ENCODE measurements around the gene NOP9. TPM values are rescaled to one million over a fixed set of nuclear protein-coding genes. Genes with fewer than 3 reads are reported as not detected.

Gene NOP9
- total and polyA plus RNA-seq, 8 donors: 6.2 to 13.9 (median 9.7) TPM

DNA sequence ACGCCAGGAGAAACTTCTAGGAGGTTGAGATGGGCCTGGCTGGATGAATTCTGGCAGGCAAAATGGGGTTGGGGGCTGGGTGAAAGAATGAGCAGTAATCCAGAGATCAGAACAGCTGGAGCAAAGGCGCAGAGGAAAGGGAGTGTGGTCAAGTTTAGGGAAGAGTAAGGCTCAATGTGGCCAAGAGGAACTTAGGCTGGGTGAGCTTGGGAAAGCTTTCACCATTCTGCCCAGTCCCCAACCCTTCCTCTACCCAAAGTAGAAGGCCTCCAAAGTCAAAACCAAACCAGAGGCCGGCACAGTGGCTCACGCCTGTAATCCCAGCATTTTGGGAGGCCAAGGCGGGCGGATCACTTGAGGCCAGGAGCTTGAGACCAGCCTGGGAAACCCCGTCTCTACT, 18.0 kb upstream of the NOP9 start:
- Histone ChIP-seq H3K9me3 (no peaks in the 10 kb centered on the region), H3K27me3 (no peaks in the 10 kb centered on the region), H3K4me3 (no peak overlapping the region), H3K27ac (no peak overlapping the region), H3K36me3 (no peaks in the 10 kb centered on the region), H3K4me1 (no peaks in the 10 kb centered on the region)
- ATAC-seq: peak in 1 of 4 donors; percentile 31
- 91 to 99% methylated on average over 7 of the region's 7 CpGs for WGBS, 2 donors
- intact Hi-C loops (cut with DNase I): loop anchor here in 1 of 3 donors (5.0 kb wide), 1 partner anchor 34 kb away; no protein-coding TSS in a partner anchor
- TF ChIP-seq, protein P1, sequence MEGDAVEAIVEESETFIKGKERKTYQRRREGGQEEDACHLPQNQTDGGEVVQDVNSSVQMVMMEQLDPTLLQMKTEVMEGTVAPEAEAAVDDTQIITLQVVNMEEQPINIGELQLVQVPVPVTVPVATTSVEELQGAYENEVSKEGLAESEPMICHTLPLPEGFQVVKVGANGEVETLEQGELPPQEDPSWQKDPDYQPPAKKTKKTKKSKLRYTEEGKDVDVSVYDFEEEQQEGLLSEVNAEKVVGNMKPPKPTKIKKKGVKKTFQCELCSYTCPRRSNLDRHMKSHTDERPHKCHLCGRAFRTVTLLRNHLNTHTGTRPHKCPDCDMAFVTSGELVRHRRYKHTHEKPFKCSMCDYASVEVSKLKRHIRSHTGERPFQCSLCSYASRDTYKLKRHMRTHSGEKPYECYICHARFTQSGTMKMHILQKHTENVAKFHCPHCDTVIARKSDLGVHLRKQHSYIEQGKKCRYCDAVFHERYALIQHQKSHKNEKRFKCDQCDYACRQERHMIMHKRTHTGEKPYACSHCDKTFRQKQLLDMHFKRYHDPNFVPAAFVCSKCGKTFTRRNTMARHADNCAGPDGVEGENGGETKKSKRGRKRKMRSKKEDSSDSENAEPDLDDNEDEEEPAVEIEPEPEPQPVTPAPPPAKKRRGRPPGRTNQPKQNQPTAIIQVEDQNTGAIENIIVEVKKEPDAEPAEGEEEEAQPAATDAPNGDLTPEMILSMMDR (IDR thresholded peaks at IDR 0.05): no peak
- FAIRE-seq: no peak
- DNase-seq: no peak

DNA sequence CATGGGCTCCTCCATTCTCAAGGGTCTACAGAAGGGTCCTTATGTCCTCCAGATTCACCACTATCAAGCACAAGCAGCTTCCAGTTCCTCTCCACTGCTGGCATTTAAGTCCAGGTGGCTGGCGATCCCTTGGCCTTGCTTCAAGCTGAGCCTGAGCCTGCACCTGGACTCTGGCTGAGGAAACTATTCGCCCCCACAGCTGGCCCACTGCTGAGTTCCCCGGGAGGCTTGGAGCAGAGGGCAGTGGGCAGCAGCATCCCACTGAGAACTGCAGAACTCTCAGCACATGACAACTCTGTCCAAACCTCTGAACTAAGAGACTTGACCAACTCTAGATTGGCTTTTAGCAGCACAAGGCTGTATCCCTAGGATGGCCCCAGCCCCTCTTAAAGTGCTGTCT, 16.9 kb upstream of the NOP9 start:
- no peaks in the 10 kb centered on the region for H3K36me3 ChIP-seq
- H3K4me3 ChIP-seq: no peak overlapping the region
- TF ChIP-seq, protein P1 (IDR thresholded peaks at IDR 0.05): no peak
- WGBS, 2 donors: 58 to 65% methylated on average over 3 of the region's 3 CpGs
- no peak for FAIRE-seq
- no peaks in the 10 kb centered on the region for H3K27me3 ChIP-seq
- peak in 1 of 6 donors; percentile 12 for DNase-seq
- H3K4me1 ChIP-seq: no peaks in the 10 kb centered on the region
- ATAC-seq: no peak
- H3K9me3 ChIP-seq: no peaks in the 10 kb centered on the region
- intact Hi-C loops (cut with DNase I): loop anchor here in 1 of 3 donors (5.0 kb wide), 1 partner anchor 35 kb away; no protein-coding TSS in a partner anchor
- H3K27ac ChIP-seq: no peak overlapping the region

DNA sequence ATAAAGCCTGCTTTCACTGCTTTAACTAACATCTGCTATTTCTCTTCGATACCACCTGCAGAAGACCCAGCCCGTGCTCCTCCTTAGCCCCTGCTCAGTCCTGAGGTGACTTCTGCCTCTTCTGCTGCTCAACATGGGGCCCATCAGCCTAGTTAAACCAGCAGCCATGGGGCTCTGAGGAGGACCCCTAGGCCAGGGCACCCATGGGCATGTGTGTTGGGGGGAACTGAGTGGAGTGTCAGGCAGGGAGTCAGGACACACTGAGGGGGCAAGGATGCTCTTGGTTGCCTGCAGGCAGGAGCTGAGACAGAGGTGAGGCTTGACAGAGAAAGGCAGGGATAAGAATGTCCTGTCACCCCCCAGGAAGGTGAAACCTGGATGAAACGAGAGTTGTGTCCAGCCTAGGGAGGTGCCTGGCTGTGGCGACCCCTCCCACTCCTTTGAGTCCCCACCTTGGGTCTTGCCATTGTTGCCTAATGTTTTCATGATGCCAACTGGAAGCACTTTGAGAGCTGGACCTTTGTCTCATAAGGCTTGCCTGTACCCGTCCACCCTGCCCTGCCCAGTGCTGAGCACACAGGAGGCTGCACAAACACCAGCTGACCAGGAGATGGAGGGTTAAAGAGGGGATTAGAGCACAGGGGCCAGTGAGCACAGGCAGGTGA, 15.7 kb upstream of the NOP9 start:
- TF ChIP-seq, protein P1 (IDR thresholded peaks at IDR 0.05): no peak
- DNase-seq (peak in 1 of 6 donors; percentile 27), ATAC-seq (no peak), FAIRE-seq (no peak)
- Histone ChIP-seq H3K4me3 (no peak overlapping the region), H3K27ac (no peak overlapping the region), H3K9me3 (no peaks in the 10 kb centered on the region), H3K36me3 (no peaks in the 10 kb centered on the region), H3K27me3 (no peaks in the 10 kb centered on the region), H3K4me1 (no peaks in the 10 kb centered on the region)
- WGBS, 2 donors: 90 to 91% methylated on average over 5 of the region's 5 CpGs
- intact Hi-C loops (cut with DNase I): loop anchor here in 1 of 3 donors (5.0 kb wide), 1 partner anchor 37 kb away; no protein-coding TSS in a partner anchor

DNA sequence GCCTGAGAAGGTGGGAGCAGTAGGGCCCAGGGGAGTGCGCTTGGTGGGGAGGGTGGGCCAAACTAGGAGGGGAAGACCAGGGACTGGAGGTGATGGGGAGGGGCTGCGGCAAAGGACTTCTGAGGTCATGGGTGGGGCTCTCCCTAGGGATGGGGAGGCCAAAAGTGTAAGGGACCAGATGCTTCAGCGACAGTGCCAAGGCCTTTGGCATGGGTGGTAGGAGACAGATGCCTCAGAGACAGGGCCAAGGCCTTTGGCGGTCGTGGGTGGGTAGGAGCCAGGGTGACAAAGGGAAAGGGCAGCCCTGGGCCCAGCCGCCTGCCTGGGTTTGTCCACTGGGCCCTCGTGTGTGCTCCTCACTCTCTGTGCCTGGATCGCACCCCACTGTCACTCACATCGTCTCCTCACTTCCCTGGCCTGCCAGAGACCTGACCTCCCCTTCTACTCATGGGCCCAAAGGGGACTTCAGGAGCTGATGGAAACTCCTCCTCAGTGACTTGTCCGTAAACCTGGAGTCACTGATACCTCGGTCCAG, 15.1 kb upstream of the NOP9 start:
- no peaks in the 10 kb centered on the region for H3K4me1 ChIP-seq
- DNase-seq (peak in 1 of 6 donors; percentile 37), ATAC-seq (no peak), FAIRE-seq (no peak)
- 76 to 89% methylated on average over 9 to 11 of the region's 11 CpGs for WGBS, 2 donors
- no peaks in the 10 kb centered on the region for H3K9me3 ChIP-seq
- peaks cover 0 to 2% (median 0%) of the 10 kb centered on the region in 3 donors for H3K36me3 ChIP-seq
- TF ChIP-seq, protein P1 (IDR thresholded peaks at IDR 0.05): no peak
- no peak overlapping the region for H3K27ac ChIP-seq
- H3K27me3 ChIP-seq: no peaks in the 10 kb centered on the region
- H3K4me3 ChIP-seq: no peak overlapping the region
- intact Hi-C loops (cut with DNase I): loop anchor here in 1 of 3 donors (5.0 kb wide), 1 partner anchor 37 kb away; no protein-coding TSS in a partner anchor

DNA sequence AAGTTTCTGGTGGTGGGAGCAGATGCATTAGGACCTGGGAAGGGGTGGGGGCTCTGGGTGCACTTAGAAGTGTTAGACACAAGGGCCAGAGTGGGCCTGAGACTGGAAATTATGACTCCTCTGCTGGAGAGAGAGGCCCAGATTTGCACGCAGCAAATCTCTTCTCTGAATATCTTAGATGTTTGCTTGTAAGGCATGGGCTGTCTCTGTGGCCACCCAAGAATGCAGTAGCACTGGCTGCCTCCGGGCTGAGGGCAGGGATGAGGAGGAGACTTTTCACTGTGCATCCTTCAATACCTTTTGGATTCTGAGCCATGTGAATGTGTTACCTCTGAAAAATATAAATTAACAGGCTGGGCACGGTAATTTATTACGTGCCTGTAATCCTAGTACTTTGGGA, 14.3 kb upstream of the NOP9 start:
- H3K9me3 ChIP-seq: no peaks in the 10 kb centered on the region
- intact Hi-C loops (cut with DNase I): no loop called here
- DNase-seq (peak in 1 of 6 donors; percentile 9), FAIRE-seq (no peak), ATAC-seq (no peak)
- TF ChIP-seq, protein P1 (IDR thresholded peaks at IDR 0.05): no peak
- 70 to 76% methylated on average over 4 of the region's 4 CpGs for WGBS, 2 donors
- no peaks in the 10 kb centered on the region for H3K27me3 ChIP-seq
- H3K27ac ChIP-seq: no peak overlapping the region
- H3K4me1 ChIP-seq: no peaks in the 10 kb centered on the region
- no peak overlapping the region for H3K4me3 ChIP-seq
- H3K36me3 ChIP-seq: peaks cover 0 to 10% (median 0%) of the 10 kb centered on the region in 3 donors
